Hindlimb muscle (tissue), 1 donor: ENCODE data around the gene SFPQ. TPM values are rescaled to one million over a fixed set of nuclear protein-coding genes. Genes with fewer than 3 reads are reported as not detected.
"Not testable (repeated sequence)": the region's sequence is repeated elsewhere in the genome, so short reads cannot be mapped to it uniquely, and the experiment has no call there.

Experiments
- DNase-seq: peaks from one replicate; pipeline ENCODE4 v3.0.0-alpha.2; 2013
- polyA plus RNA-seq: library from polyadenylated mRNA; unstranded; fragments of 120-200 nt; gene quantifications from one replicate; pipeline ENCODE4 v1.2.1, GENCODE V29; 2013; ENCODE audit not compliant: insufficient read length

Gene SFPQ, protein sequence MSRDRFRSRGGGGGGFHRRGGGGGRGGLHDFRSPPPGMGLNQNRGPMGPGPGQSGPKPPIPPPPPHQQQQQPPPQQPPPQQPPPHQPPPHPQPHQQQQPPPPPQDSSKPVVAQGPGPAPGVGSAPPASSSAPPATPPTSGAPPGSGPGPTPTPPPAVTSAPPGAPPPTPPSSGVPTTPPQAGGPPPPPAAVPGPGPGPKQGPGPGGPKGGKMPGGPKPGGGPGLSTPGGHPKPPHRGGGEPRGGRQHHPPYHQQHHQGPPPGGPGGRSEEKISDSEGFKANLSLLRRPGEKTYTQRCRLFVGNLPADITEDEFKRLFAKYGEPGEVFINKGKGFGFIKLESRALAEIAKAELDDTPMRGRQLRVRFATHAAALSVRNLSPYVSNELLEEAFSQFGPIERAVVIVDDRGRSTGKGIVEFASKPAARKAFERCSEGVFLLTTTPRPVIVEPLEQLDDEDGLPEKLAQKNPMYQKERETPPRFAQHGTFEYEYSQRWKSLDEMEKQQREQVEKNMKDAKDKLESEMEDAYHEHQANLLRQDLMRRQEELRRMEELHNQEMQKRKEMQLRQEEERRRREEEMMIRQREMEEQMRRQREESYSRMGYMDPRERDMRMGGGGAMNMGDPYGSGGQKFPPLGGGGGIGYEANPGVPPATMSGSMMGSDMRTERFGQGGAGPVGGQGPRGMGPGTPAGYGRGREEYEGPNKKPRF
- 317 TPM for polyA plus RNA-seq

GRCh38 chr1:35192853-35193664 is at the start of gene SFPQ:
Gene SFPQ (minus strand): TSS chr1:35193145. CDS start chr1:35193049, 96 bp downstream.
- peak; percentile 97 for DNase-seq

- not testable (repeated sequence) for DNase-seq
Observed at GRCh38 chr1:35236772-35237171, 43.8 kb upstream of the SFPQ start.

DNA sequence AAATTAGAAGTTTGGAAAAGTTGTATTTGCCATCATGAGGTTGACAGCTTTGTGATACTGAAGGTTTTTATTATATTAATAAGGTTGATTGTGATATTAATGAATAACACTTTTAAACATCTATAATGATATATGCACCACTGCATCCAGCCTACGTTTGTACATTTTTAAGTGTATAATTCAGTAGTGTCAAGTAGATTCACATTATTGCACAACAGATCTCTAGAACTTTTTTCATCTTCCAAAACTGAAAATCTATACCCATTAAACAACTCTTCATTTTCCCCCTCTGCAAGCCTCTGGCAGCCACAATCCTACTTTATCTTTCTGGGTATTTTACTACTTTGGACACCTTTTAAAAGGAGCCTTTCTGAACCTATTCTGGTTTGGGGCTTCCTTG is 38.3 kb upstream of the SFPQ start:
- no peak for DNase-seq

DNA sequence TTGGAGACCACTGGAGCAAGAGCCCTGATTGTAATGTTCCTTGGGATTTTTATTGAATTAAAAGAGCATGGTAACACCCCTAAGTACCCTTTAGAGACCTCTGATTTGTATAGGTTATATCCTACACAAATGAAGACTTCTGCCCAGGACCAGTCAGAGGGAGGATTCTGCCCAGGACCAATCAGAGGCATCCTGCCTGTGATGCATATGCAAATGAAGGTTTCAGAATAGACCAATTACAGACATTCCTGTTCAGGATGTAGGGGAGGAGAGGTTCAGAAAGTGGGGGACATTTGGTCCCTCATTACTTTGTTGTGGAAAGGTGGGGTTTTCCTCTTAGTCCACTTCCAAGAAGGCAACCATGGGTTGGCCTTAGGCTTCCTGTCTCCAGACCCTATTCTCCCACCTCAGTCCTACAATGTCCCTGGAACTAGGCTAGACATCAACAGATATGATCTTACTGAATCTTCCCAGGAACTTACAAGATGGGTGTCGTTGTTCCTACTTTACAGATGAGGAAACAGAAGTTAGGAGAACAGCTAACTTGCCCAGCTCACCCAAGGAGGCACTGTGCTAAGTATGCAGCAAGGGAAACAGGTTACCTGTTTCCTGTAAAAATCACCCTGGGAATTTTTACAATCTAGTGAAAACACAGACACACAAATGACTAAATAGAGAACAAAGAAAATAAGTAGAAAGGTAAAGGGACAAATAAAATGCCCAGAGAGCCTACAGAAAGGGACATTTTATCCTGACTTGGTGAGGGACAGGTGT is 36.8 kb upstream of the SFPQ start:
- no peak for DNase-seq

DNA sequence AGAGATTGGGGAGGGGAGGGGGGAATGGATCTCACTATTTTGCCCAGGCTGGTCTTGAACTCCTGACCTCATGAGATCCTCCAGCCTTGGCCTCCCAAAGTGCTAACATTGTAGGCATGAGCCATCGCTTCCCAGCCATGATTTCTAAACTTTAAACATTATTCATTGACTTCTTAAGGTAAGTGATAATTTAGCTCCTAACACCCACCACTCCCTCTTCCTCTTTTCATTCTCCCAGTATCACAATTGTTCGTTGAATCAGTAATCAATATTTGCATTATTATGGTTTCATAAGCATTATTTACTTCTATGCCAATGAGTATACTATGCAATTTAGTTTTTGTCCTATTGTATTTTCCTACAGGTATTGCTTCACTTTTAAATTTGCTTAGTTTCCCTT is 33.6 kb upstream of the SFPQ start:
- DNase-seq = no peak

DNA sequence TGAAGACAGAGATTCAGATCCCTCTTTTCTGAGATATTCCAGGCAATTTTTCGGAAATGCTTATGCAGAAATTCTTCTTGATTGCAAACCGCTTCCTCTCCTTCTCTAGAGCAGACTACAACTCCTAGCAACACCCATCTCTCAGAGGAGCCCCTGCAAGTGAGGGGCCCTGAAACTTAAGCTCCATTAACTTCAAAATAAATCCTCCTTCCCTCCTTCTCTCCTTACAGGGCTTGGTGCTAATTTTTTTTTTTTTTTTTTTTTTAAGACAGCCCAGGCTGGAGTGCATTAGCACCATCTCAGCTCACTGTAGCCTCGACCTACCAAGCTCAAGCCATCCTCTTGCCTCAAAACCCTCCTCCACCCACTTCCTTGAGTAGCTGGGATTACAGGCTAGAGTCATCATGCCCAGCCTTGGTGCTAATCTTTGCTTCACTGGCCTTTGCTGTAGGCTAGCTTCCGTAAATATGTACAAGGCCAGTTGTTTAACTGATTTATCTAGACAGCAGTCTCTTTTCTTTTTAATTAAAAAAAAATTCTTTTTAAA is 30.2 kb upstream of the SFPQ start:
- no peak for DNase-seq

DNA sequence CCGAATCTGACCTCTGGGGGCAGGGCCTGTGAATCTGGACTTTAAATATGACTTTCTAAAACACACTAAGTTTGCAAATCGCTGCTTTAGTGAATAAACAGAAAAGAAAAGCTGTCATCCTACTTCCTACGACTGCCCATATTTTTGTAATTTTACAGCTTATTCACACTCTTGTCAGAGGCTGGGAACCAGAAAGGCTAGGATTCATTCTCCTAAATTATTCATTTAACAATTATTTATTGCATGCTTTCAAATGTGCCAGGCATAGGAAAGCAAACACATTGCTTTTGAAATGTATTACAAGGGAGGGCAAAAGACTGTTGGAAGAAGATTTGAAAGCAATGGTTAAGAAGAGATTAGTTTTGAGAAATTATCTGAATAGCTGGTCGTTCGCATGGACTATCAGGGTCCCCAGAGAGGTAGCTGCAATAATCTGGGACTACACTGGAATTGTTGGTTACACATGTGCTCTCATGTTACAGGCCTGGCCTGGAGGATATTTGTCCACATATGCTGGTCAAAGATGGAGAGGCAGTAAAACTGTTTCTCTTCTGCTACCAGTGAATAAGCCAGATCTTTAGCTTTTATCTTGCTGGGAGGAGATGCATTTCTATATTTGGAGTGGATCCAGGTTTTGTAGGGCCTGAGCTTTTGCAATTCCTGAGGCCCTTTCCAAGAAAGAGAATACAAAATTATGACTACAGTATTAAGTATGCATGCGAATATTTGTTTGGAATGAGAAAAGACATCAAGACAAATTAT is 29.6 kb upstream of the SFPQ start:
- DNase-seq = no peak

DNA sequence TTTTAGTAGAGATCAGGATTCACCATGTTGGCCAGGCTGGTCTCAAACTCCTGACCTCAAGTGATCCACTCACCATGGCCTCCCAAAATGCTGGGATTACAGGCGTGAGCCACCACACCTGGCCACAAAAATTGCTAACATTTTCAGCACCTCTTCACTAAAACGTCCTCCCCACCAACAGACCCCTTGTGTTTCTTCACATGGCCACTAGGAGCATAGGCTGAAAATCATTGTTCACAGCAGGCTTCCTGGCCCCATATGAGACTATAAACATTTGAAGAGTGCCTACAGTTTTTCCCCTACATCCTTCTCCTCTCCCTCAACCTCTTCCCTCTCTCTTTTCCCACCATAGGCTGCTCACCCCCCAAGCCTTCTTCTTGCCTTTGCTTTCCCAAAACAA is 28.0 kb upstream of the SFPQ start:
- no peak for DNase-seq

GRCh38 chr1:35215346-35215745 is 22.4 kb upstream of the SFPQ start:
- peak; percentile 40 for DNase-seq

GRCh38 chr1:35211120-35211414 is 18.1 kb upstream of the SFPQ start:
- DNase-seq = peak; percentile 11

GRCh38 chr1:35210321-35211119 is 17.6 kb upstream of the SFPQ start:
- peak; percentile 8 for DNase-seq

- no peak for DNase-seq
Observed at GRCh38 chr1:35203295-35203694, 10.3 kb upstream of the SFPQ start.

DNA sequence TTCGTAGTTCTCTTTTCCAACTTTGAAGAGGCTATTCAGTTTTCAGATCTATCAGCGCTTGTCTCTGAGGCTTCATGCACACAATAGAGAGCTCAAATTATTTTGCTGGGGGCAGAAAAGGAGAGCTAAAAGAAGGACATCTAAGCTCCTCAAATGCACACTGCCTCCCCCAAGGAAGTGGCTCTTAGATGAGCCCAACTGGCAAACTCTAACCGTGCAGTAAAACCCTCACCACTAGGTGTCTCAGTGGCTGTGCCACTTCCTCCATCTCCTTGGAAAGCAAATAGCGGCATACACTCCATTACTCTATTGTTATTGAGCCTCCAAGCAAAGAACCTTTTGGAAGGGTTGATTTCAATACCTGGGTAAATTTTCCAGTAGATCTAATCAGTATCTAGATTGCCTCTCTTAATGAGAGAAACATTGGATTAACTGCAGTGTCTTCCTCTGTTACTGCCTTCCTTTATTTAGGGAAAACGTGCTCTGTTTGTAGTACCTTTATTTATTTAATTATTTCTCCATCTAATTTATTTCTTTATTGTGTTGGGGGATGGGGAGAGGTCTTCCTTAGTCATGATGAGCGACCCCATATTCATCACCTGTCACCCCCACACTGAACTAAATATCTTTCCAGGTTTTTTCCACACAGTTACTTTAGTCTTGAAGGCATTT is 9.2 kb upstream of the SFPQ start:
- DNase-seq = peak; percentile 76

DNA sequence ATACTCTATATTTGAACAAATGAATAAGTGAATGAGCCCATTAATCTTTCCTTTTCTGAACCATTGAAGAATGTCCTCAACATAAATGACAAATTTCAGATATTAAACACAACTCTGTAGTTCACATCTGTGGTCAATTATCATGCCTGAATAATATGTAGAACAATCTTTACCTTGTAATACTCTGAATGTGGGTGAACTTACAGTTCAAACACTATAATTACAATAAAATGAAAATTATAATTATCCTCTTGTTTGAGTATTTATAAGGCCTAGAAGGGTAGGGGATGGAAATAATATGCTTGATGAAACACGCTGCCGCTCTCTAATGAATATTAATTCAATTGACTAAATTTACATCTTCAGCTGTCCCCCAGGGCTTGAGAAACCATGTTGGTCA is 8.7 kb upstream of the SFPQ start:
- no peak for DNase-seq

DNA sequence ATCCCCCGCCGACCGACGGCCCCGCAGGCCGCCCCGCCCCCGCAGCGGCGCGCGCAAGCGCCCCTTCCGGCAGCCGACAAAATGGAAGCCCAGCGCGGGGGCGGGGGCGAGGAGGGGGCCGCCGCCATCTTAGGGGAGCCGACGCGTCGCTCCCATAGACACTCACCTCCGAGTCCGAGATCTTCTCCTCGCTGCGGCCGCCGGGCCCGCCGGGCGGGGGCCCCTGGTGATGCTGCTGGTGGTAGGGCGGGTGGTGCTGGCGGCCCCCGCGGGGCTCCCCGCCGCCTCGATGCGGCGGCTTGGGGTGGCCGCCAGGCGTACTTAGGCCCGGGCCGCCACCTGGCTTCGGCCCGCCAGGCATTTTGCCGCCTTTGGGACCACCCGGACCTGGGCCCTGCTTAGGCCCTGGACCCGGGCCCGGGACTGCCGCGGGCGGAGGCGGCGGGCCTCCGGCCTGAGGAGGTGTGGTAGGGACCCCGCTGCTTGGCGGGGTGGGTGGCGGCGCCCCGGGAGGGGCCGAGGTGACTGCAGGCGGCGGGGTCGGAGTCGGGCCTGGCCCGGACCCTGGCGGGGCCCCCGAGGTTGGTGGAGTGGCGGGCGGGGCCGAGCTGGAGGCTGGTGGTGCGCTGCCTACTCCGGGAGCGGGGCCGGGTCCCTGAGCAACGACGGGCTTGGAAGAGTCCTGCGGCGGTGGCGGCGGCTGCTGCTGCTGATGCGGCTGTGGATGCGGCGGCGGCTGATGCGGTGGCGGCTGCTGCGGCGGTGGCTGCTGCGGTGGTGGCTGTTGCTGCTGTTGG is 691 bp downstream of the SFPQ start:
- peak; percentile 91 for DNase-seq

GRCh38 chr1:35191429-35192055 is 1.4 kb downstream of the SFPQ start:
- no peak for DNase-seq

DNA sequence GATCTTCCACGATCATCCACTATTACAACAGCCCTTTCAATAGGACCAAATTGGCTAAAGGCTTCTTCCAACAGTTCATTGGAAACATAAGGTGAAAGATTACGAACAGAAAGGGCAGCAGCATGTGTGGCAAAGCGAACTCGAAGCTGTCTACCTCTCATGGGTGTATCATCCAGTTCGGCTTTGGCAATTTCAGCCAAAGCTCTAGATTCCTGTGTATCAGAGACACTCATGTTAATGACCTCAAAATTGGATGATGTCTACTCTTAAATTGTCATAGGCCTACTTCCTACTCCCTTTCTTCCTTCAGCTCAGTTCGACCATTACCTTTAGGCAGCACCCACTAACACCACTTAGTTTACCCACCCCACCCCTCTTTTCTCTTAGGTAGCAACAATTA is 2.2 kb downstream of the SFPQ start:
- DNase-seq = no peak

GRCh38 chr1:35188578-35189392 is 4.2 kb downstream of the SFPQ start:
- DNase-seq = no peak
